Esophagus (tissue), 2 donors: ENCODE results near the gene DRAXIN. TPM values are rescaled to one million over a fixed set of nuclear protein-coding genes. Genes with fewer than 3 reads are reported as not detected.
"Not testable (repeated sequence)": the region's sequence is repeated elsewhere in the genome, so short reads cannot be mapped to it uniquely, and the experiment has no call there.

ENCODE experiments used
- H3K27ac ChIP-seq, 2 donors: one replicate each; pipeline ENCODE4 v1.5.1; 2013; ENCODE audit warnings: low read depth in 2 of 2, mild to moderate bottlenecking in 2 of 2, inconsistent platforms in 1 of 2, low read length in 1 of 2, moderate library complexity in 1 of 2
- H3K27me3 ChIP-seq, 2 donors: one replicate each; pipeline ENCODE4 v1.6.1; 2013; ENCODE audit warnings: low read length in 2 of 2, control low read depth in 1 of 2, mild to moderate bottlenecking in 1 of 2; ENCODE audit not compliant: insufficient read depth in 2 of 2, control insufficient read depth in 1 of 2
- H3K36me3 ChIP-seq, 2 donors: one replicate each; pipeline ENCODE4 v1.6.1; 2013; ENCODE audit warnings: low read length in 1 of 2; ENCODE audit not compliant: control insufficient read depth in 2 of 2, insufficient read depth in 2 of 2
- H3K4me1 ChIP-seq, 2 donors: one replicate each; pipeline ENCODE4 v1.6.1; 2013; ENCODE audit warnings: low read length in 1 of 2; ENCODE audit not compliant: control insufficient read depth in 2 of 2, insufficient read depth in 2 of 2
- H3K4me3 ChIP-seq, 2 donors: one replicate each; pipeline ENCODE4 v1.5.1; 2013; ENCODE audit warnings: low read length in 2 of 2, mild to moderate bottlenecking in 2 of 2, low read depth in 1 of 2, moderate library complexity in 1 of 2
- H3K9me3 ChIP-seq, 2 donors: one replicate each; pipeline ENCODE4 v1.6.1; 2013; ENCODE audit warnings: mild to moderate bottlenecking in 2 of 2, low read depth in 1 of 2, low read length in 1 of 2, moderate library complexity in 1 of 2; ENCODE audit not compliant: control insufficient read depth in 2 of 2, insufficient read depth in 1 of 2
- WGBS, 2 donors: extraction: QIAGEN DNeasy Blood & Tissue Kit; methylation state at CpG; one replicate each; pipeline ENCODE4 v1.1.7; 2013; 5-methylcytosine and 5-hydroxymethylcytosine counted together
- polyA plus RNA-seq, 2 donors: library from polyadenylated mRNA; stranded (reverse); fragments of 200-250 nt; gene quantifications; one replicate each; pipeline ENCODE4 v1.2.3, GENCODE V29; 2013
- donor health status: healthy with polysubstance abuse.
- donor health status: Bipolar disorder and iron deficiency.

The DRAXIN gene
- polyA plus RNA-seq = under 1 TPM; 0.01 to 0.02 TPM

- Histone ChIP-seq H3K9me3 (no peaks in the 10 kb centered on the region), H3K27ac (no peak within 1 kb of the TSS), H3K27me3 (peaks cover 0 to 16% of the 10 kb centered on the region in 2 donors), H3K4me1 (peaks cover 2 to 9% of the 10 kb centered on the region in 2 donors), H3K4me3 (peak within 1 kb of the TSS; percentile 10 to 35), H3K36me3 (no peaks in the 10 kb centered on the region)
- 0 to 1% methylated on average over 27 to 78 of the region's 78 CpGs for WGBS, 2 donors
These were observed at the start of gene DRAXIN for GRCh38 chr1:11691302-11691914. TSS of gene DRAXIN (plus strand) at chr1:11691710. CDS start at chr1:11706259, 14,549 bp downstream.

- H3K4me3 ChIP-seq = no peak overlapping the region
- no peaks in the 10 kb centered on the region for H3K36me3 ChIP-seq
- no peaks in the 10 kb centered on the region for H3K9me3 ChIP-seq
- no peak overlapping the region for H3K27ac ChIP-seq
- no peaks in the 10 kb centered on the region for H3K27me3 ChIP-seq
- 52 to 54% methylated on average over 5 of the region's 5 CpGs for WGBS, 2 donors
- no peaks in the 10 kb centered on the region for H3K4me1 ChIP-seq
These were observed 49.7 kb upstream of the DRAXIN start for GRCh38 chr1:11641776-11642305.

- H3K27me3 ChIP-seq, H3K4me1 ChIP-seq, H3K9me3 ChIP-seq, H3K36me3 ChIP-seq, H3K27ac ChIP-seq, H3K4me3 ChIP-seq: not testable (repeated sequence)
- 56% methylated on average over 18 of the region's 18 CpGs for WGBS, 2 donors
These were observed 49.0 kb upstream of the DRAXIN start for GRCh38 chr1:11642418-11643017.

GRCh38 chr1:11643782-11644181, 47.7 kb upstream of the DRAXIN start:
- H3K4me1 ChIP-seq = peaks cover 2 to 4% of the 10 kb centered on the region in 2 donors
- H3K4me3 ChIP-seq = no peak overlapping the region
- H3K27ac ChIP-seq = no peak overlapping the region
- WGBS, 2 donors = 58 to 62% methylated on average over 5 of the region's 5 CpGs
- no peaks in the 10 kb centered on the region for H3K9me3 ChIP-seq
- H3K27me3 ChIP-seq = no peaks in the 10 kb centered on the region
- no peaks in the 10 kb centered on the region for H3K36me3 ChIP-seq

- no peaks in the 10 kb centered on the region for H3K27me3 ChIP-seq
- H3K4me3 ChIP-seq = no peak overlapping the region
- H3K27ac ChIP-seq = no peak overlapping the region
- H3K4me1 ChIP-seq = peaks cover 4 to 8% of the 10 kb centered on the region in 2 donors
- H3K36me3 ChIP-seq = no peaks in the 10 kb centered on the region
- no peaks in the 10 kb centered on the region for H3K9me3 ChIP-seq
- WGBS, 2 donors = 90 to 92% methylated on average over 5 of the region's 5 CpGs
These were observed 46.2 kb upstream of the DRAXIN start for GRCh38 chr1:11645270-11645669.

- H3K4me1 ChIP-seq = peaks cover 4 to 8% of the 10 kb centered on the region in 2 donors
- H3K36me3 ChIP-seq = no peaks in the 10 kb centered on the region
- no peak overlapping the region for H3K27ac ChIP-seq
- no peak overlapping the region for H3K4me3 ChIP-seq
- WGBS, 2 donors = 32 to 42% methylated on average over 8 of the region's 8 CpGs
- no peaks in the 10 kb centered on the region for H3K9me3 ChIP-seq
- H3K27me3 ChIP-seq = no peaks in the 10 kb centered on the region
These were observed 45.7 kb upstream of the DRAXIN start for GRCh38 chr1:11645670-11646265.

GRCh38 chr1:11646317-11646716, 45.2 kb upstream of the DRAXIN start:
- Histone ChIP-seq H3K36me3 (no peaks in the 10 kb centered on the region), H3K9me3 (no peaks in the 10 kb centered on the region), H3K4me3 (no peak overlapping the region), H3K4me1 (peaks cover 4 to 8% of the 10 kb centered on the region in 2 donors), H3K27ac (no peak overlapping the region), H3K27me3 (no peaks in the 10 kb centered on the region)
- WGBS, 2 donors = 86 to 91% methylated on average over 9 of the region's 9 CpGs

- Histone ChIP-seq H3K4me3 (no peak overlapping the region), H3K27ac (no peak overlapping the region), H3K36me3 (no peaks in the 10 kb centered on the region), H3K4me1 (peaks cover 4 to 8% of the 10 kb centered on the region in 2 donors), H3K9me3 (no peaks in the 10 kb centered on the region), H3K27me3 (no peaks in the 10 kb centered on the region)
- 79 to 83% methylated on average over 7 of the region's 7 CpGs for WGBS, 2 donors
These were observed 44.2 kb upstream of the DRAXIN start for GRCh38 chr1:11647333-11647732.

- H3K27me3 ChIP-seq = no peaks in the 10 kb centered on the region
- WGBS, 2 donors = 69 to 73% methylated on average over 6 of the region's 6 CpGs
These were observed 43.5 kb upstream of the DRAXIN start for GRCh38 chr1:11648039-11648438.

More at GRCh38 chr1:11648039-11648438, 43.5 kb upstream of the DRAXIN start:
- no peak overlapping the region for H3K27ac ChIP-seq
- no peaks in the 10 kb centered on the region for H3K36me3 ChIP-seq
- no peak overlapping the region for H3K4me3 ChIP-seq
- H3K9me3 ChIP-seq = no peaks in the 10 kb centered on the region
- H3K4me1 ChIP-seq = peaks cover 4 to 8% of the 10 kb centered on the region in 2 donors
